ENCODE data around the gene VAPA. TPM values are rescaled to one million over a fixed set of nuclear protein-coding genes. Genes with fewer than 3 reads are reported as not detected.

The VAPA gene
- total and polyA plus RNA-seq, 10 of the 15 experiments (the other 5 are each of a cell fraction or from before 2014, with no cell fraction given) = 70.9 to 252 (median 166) TPM

DNA sequence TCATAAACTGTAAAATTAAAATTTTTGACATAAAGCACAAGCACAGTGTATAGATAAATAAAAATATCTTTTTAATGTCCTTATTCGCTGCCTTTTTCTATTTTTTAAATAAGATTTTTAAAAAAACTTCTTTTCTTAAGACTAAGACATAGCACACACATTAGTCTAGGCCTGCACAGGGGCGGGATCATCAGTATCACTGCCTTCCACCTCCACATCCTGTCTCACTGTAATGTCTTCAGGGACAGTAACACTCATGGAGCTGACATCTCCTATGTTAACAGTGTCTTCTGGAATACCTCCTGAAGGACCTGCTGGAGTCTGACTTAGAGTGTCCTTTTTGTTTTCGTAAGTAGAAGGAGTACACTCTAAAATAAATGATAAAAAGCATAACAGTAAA, 33.0 kb downstream of the VAPA start (continued):
- TF ChIP-seq, protein P1, sequence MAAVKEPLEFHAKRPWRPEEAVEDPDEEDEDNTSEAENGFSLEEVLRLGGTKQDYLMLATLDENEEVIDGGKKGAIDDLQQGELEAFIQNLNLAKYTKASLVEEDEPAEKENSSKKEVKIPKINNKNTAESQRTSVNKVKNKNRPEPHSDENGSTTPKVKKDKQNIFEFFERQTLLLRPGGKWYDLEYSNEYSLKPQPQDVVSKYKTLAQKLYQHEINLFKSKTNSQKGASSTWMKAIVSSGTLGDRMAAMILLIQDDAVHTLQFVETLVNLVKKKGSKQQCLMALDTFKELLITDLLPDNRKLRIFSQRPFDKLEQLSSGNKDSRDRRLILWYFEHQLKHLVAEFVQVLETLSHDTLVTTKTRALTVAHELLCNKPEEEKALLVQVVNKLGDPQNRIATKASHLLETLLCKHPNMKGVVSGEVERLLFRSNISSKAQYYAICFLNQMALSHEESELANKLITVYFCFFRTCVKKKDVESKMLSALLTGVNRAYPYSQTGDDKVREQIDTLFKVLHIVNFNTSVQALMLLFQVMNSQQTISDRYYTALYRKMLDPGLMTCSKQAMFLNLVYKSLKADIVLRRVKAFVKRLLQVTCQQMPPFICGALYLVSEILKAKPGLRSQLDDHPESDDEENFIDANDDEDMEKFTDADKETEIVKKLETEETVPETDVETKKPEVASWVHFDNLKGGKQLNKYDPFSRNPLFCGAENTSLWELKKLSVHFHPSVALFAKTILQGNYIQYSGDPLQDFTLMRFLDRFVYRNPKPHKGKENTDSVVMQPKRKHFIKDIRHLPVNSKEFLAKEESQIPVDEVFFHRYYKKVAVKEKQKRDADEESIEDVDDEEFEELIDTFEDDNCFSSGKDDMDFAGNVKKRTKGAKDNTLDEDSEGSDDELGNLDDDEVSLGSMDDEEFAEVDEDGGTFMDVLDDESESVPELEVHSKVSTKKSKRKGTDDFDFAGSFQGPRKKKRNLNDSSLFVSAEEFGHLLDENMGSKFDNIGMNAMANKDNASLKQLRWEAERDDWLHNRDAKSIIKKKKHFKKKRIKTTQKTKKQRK (IDR thresholded peaks at IDR 0.05; ENCODE audit: low read depth, low read length) = no peak
- no peak for TF ChIP-seq SMAD5 (IDR thresholded peaks at IDR 0.05; ENCODE audit: low read depth)
- TF ChIP-seq SP1 (IDR thresholded peaks at IDR 0.05; ENCODE audit: low read depth, low read length) = no peak
- TF ChIP-seq ZNF24 (IDR thresholded peaks at IDR 0.05) = no peak
- no peak for TF ChIP-seq CBX3 (IDR thresholded peaks at IDR 0.05; ENCODE audit: borderline replicate concordance, low read depth)
- TF ChIP-seq, protein P2, sequence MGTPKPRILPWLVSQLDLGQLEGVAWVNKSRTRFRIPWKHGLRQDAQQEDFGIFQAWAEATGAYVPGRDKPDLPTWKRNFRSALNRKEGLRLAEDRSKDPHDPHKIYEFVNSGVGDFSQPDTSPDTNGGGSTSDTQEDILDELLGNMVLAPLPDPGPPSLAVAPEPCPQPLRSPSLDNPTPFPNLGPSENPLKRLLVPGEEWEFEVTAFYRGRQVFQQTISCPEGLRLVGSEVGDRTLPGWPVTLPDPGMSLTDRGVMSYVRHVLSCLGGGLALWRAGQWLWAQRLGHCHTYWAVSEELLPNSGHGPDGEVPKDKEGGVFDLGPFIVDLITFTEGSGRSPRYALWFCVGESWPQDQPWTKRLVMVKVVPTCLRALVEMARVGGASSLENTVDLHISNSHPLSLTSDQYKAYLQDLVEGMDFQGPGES (IDR thresholded peaks at IDR 0.05) = no peak
- no peak for TF ChIP-seq ETV6 (conservative IDR thresholded peaks at IDR 0.05 in 1 of 2, IDR thresholded peaks at IDR 0.05 in 1 of 2; ENCODE audit: borderline replicate concordance in 1 of 2, low read depth in 1 of 2)
- no peak for TF ChIP-seq NRF1 (conservative IDR thresholded peaks at IDR 0.05; ENCODE audit: low read depth, low read length)

DNA sequence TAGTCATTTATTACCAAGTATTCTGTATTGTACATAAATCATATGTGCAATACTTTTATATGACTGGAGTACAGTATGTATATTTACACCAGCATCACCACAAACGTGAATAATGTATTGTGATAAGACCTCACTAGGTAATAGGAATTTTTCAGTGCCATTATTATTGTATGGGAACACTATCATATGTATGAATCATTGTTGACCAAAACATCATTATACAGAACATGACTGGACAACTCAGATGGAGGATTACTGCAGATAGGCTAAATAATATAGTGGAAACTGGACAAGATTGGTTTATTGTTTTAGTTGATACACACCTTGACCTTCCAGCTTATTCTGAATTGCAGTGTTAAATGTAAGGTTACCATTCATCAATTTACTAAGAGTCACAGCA, 33.4 kb downstream of the VAPA start:
- no peak overlapping the region for H3K4me3 ChIP-seq
- TF ChIP-seq MYB (IDR thresholded peaks at IDR 0.05; ENCODE audit: borderline replicate concordance, low read depth, low read length) (no peak), RAD21 (IDR thresholded peaks at IDR 0.05; ENCODE audit: insufficient read depth, low read depth, low read length) (no peak), NR2C1 (IDR thresholded peaks at IDR 0.05) (no peak), LARP7 (IDR thresholded peaks at IDR 0.05) (no peak), BACH1 (IDR thresholded peaks at IDR 0.05; ENCODE audit: borderline replicate concordance) (no peak), POLR2AphosphoS2 (IDR thresholded peaks at IDR 0.05; ENCODE audit: low read depth, low read length) (no peak), SMC3 (IDR thresholded peaks at IDR 0.05; ENCODE audit: borderline replicate concordance, low read length) (no peak), NFYA (IDR thresholded peaks at IDR 0.05; ENCODE audit: borderline replicate concordance, low read depth, low read length) (no peak), HDAC2 (IDR thresholded peaks at IDR 0.05) (no peak), SIN3A (IDR thresholded peaks at IDR 0.05; ENCODE audit: low read depth, low read length) (no peak), RAD51 (IDR thresholded peaks at IDR 0.05) (no peak)
- TF ChIP-seq, protein P3, sequence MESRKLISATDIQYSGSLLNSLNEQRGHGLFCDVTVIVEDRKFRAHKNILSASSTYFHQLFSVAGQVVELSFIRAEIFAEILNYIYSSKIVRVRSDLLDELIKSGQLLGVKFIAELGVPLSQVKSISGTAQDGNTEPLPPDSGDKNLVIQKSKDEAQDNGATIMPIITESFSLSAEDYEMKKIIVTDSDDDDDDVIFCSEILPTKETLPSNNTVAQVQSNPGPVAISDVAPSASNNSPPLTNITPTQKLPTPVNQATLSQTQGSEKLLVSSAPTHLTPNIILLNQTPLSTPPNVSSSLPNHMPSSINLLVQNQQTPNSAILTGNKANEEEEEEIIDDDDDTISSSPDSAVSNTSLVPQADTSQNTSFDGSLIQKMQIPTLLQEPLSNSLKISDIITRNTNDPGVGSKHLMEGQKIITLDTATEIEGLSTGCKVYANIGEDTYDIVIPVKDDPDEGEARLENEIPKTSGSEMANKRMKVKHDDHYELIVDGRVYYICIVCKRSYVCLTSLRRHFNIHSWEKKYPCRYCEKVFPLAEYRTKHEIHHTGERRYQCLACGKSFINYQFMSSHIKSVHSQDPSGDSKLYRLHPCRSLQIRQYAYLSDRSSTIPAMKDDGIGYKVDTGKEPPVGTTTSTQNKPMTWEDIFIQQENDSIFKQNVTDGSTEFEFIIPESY (IDR thresholded peaks at IDR 0.05) = no peak
- BruUV-seq (replicated peaks) = no TSS peak
- in situ Hi-C loops (cut with MboI) (no loop called here), intact Hi-C loops (cut with micrococcal nuclease; ENCODE audit: unreplicated experiment) (loop anchor here (10.0 kb wide), 1 partner anchor 72 kb away; no protein-coding TSS in a partner anchor)
- H2AFZ ChIP-seq (ENCODE audit: control insufficient read depth, low read depth, low read length) = no peak overlapping the region
- H3K9me3 ChIP-seq (replicated peaks; ENCODE audit: control insufficient read depth, insufficient read depth, low read length) = no peaks in the 10 kb centered on the region
- H3K9ac ChIP-seq (ENCODE audit: control insufficient read depth, insufficient read depth, low read length) = no peak overlapping the region
- POLR2A ChIA-PET = no interaction called here
- FAIRE-seq (no peak), ATAC-seq (no peak), DNase-seq (ENCODE audit: low read depth, low spot score) (no peak)
- H3K36me3 ChIP-seq (ENCODE audit: control insufficient read depth in 2 of 2, insufficient read depth in 2 of 2, low read length in 1 of 2) = peaks cover 1 to 27% of the 10 kb centered on the region in 2 experiments; a peak in 3 of 4 replicates
- SMC1A ChIA-PET (ENCODE audit: uncharacterized antibody, unreplicated experiment) = no interaction called here
- H3K4me2 ChIP-seq (ENCODE audit: control insufficient read depth, insufficient read depth) = no peak overlapping the region
- no peak overlapping the region for H3K27ac ChIP-seq (ENCODE audit: control insufficient read depth, insufficient read depth)
- H4K20me1 ChIP-seq (ENCODE audit: control insufficient read depth, insufficient read depth) = no peaks in the 10 kb centered on the region
- WGBS (ENCODE audit: insufficient coverage, insufficient replicate concordance, low lambda C conversion rate, missing lambda C conversion rate) = 48% methylated on average over 1 of the region's 1 CpG
- no peaks in the 10 kb centered on the region for H3K4me1 ChIP-seq (ENCODE audit: control insufficient read depth, insufficient read depth, low read length)
- H3K79me2 ChIP-seq (ENCODE audit: control insufficient read depth, insufficient read depth, low read length) = no peaks in the 10 kb centered on the region
- no peaks in the 10 kb centered on the region for H3K27me3 ChIP-seq (replicated peaks in 1 of 2; ENCODE audit: control insufficient read depth in 2 of 2, insufficient read depth in 2 of 2, low read length in 1 of 2)
- RAD21 ChIA-PET (ENCODE audit: unreplicated experiment) = no interaction called here
- CTCF ChIA-PET = interaction anchor here (1.7 kb wide), 1 partner anchor 1207 kb away, joined by 3 read pairs; no protein-coding TSS in a partner anchor

Measured in GM12878 (cell line).